HL-60 (cell line): Measurements from ENCODE around the gene TMEM134.

ENCODE experiments used
- DNase-seq, 2 experiments: peaks; one replicate each; pipeline ENCODE4 v3.0.0-alpha.2; 2010 to 2020; ENCODE audit warnings: low read depth in 1 of 2, low spot score in 1 of 2
- H3K27ac ChIP-seq: fragments of 250-450 bp; sonication (Bioruptor Pico); replicated peaks from 2 replicates; pipeline ENCODE4 v1.5.1; 2020; ENCODE audit warnings: mild to moderate bottlenecking, moderate library complexity
- H3K27me3 ChIP-seq: fragments of 250-450 bp; sonication (Bioruptor Pico); 2 replicates; pipeline ENCODE4 v1.5.1; 2021; ENCODE audit warnings: mild to moderate bottlenecking, moderate library complexity; ENCODE audit not compliant: insufficient read depth, poor library complexity, severe bottlenecking
- H3K4me3 ChIP-seq: replicated peaks from 2 replicates; pipeline ENCODE4 v1.5.1; 2011; ENCODE audit warnings: mild to moderate bottlenecking, control low read depth, low read length; ENCODE audit not compliant: insufficient read depth
- CTCF ChIP-seq: IDR thresholded peaks from one replicate; pipeline ENCODE4 v1.5.1; 2011; ENCODE audit warnings: low read length, control low read depth, inconsistent platforms; ENCODE audit not compliant: insufficient read depth
- GABPA ChIP-seq: IDR thresholded peaks from 2 replicates; pipeline ENCODE4 v1.6.1; 2012; ENCODE audit warnings: low read depth
- POLR2AphosphoS5 ChIP-seq: IDR thresholded peaks from 2 replicates; pipeline ENCODE4 v1.6.1; 2012; ENCODE audit warnings: low read depth
- REST ChIP-seq: IDR thresholded peaks from 2 replicates; pipeline ENCODE4 v1.6.1; 2012; ENCODE audit warnings: low read depth; ENCODE audit not compliant: insufficient replicate concordance
- SPI1 ChIP-seq: IDR thresholded peaks from 2 replicates; pipeline ENCODE4 v1.6.1; 2012; ENCODE audit warnings: low read depth, mild to moderate bottlenecking, borderline replicate concordance

Gene TMEM134

GRCh38 chr11:67494371-67495233 lies 25.6 kb upstream of the TMEM134 start:
- H3K27ac ChIP-seq = no peak overlapping the region
- H3K27me3 ChIP-seq = no peaks in the 10 kb centered on the region
- TF ChIP-seq GABPA (no peak), POLR2AphosphoS5 (no peak), REST (no peak), CTCF (no peak), SPI1 (no peak)
- no peak overlapping the region for H3K4me3 ChIP-seq
- DNase-seq = no peak

DNA sequence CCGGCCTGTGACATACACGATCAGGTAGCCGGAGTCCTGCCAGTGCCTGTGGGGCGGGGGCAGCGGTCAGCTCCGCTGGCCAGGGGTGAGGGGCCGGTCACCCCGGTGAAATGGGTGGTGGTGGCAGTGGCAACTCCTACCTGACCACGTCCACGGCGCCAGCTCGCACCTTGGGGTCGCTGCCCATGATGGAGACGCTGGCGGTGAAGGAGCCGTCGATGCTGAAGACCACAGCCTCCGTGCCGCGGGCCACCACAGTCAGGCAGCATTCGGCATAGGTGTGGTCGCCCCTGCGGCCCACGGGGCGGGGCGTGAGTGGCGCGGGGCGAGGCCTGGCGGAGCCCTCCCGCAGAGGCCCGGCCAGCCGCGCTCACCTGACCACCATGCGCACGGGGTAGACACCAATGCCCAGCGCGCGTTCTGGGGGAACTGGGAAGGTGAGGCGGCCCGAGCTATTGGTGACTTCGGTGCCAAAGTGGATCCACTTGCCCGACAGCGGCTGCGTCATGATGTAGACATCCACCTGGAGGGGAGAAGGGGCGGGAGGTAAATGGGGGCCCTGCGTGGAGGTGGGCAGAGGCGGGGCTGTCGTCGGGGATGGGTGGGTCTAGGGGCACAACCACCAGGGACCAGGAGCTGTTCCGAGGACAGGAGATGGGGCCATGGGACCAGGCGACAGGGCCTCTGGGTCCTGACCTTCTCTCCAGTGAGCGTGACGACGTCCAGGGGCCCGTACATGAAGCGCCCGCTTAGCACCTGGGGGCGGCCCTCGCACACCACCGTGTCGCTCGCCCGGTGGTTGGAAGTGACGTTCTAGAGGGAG lies 24.7 kb upstream of the TMEM134 start:
- TF ChIP-seq GABPA = no peak
- H3K4me3 ChIP-seq = no peak overlapping the region
- no peaks in the 10 kb centered on the region for H3K27me3 ChIP-seq
- no peak overlapping the region for H3K27ac ChIP-seq
- DNase-seq = no peak

DNA sequence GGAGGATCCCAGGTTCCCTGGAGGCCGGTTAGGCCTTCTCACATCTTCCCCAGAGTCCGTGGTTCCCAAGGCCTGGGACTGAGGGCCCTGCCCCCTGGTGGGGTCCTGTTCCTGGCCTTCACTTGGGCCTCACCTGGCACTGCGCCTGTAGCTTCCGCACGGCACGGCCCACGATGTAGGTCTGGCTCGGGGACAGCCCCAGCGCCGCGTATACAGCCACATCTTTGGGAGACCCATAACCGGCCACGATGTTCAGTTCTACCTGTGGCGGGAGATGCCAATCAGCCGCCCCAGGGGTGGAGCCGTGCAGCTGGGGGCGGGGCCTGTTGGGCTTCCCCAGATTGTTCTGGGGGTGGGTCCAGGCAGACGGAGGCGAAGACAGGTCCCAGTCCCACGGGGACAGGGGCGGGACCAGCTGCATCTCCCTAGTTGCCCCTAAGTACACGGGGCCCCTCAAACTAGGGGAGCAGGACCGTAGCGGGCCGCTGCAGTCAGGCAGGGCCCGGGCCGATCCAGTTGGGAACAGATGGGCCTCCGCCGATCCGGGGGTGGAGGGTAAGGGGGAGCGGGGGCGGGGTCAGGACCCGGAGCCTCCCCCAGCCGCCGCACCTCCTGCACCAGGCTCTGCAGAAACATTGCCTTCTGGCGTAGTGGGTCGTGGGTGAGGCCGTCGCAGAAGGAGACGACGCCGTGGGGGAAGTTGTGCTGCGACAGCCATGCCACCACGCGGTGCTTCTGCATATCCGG lies 23.9 kb upstream of the TMEM134 start:
- no peak for DNase-seq
- TF ChIP-seq REST = no peak
- TF ChIP-seq POLR2AphosphoS5 = no peak
- Histone ChIP-seq H3K4me3 (no peak overlapping the region), H3K27ac (no peak overlapping the region), H3K27me3 (no peaks in the 10 kb centered on the region)

DNA sequence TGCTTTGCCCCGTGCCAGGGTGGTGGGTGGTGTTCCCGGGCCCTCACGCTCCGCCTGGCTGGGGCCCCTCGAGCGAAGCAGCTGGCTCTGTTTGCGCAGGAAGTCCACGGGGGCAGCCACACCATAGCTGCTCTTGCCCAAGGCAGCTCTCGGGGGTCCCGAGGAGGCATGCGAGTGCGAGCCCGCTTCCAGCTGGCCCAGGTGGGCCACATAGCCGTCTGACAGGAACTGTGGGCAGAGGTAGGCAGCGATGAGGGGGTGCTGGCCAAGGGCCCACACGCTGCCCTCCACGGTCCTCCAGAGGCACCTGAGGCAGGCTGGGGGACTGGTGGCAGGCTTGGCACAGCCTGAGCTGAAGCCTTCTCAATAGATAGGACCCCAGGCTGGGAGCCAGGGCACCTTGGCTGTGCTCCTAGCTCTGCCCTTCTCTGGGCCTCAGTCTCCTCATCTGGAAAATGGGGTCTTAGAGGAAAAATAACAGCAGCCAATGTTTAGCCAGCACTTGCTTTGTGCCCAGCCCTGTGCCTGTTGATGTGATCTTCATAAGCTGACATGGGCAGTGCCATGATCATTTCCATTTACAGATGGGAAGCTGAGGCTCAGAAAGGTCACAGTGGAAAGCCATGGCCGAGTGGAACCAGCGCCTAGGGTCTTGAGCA lies 23.1 kb upstream of the TMEM134 start:
- Histone ChIP-seq H3K4me3 (no peak overlapping the region), H3K27ac (no peak overlapping the region), H3K27me3 (no peaks in the 10 kb centered on the region)
- TF ChIP-seq CTCF (no peak), SPI1 (no peak), POLR2AphosphoS5 (no peak), GABPA (no peak), REST (no peak)
- DNase-seq = no peak
